HepG2 (cell line): ENCODE measurements around the gene KIZ. TPM values are rescaled to one million over a fixed set of nuclear protein-coding genes. Genes with fewer than 3 reads are reported as not detected.

Experiments
- BCL6 ChIP-seq: IDR thresholded peaks from 2 replicates; pipeline ENCODE4 v1.6.1; 2016; ENCODE audit warnings: missing genetic modification reagents, missing compliant biosample characterization
- BORCS8-MEF2B ChIP-seq: sonication (generic); formaldehyde crosslinking; IDR thresholded peaks from 2 replicates; pipeline ENCODE4 v1.8.0; 2022; ENCODE audit warnings: mild to moderate bottlenecking, missing genetic modification reagents
- CHD4 ChIP-seq: fragments of 200-600 bp; sonication (generic); IDR thresholded peaks from 2 replicates; pipeline ENCODE4 v1.7.0; 2017; ENCODE audit warnings: mild to moderate bottlenecking, low read length, borderline replicate concordance
- CTCF ChIP-seq: sonication (generic); formaldehyde crosslinking; IDR thresholded peaks from 2 replicates; pipeline ENCODE4 v1.5.0; 2020; ENCODE audit warnings: mild to moderate bottlenecking, missing genetic modification reagents, moderate library complexity
- ESRRA ChIP-seq: sonication (generic); formaldehyde crosslinking; IDR thresholded peaks from 2 replicates; pipeline ENCODE4 v1.5.1; 2020; ENCODE audit warnings: mild to moderate bottlenecking, low read depth, missing genetic modification reagents
- FOXO1 ChIP-seq: sonication (generic); formaldehyde crosslinking; IDR thresholded peaks from 2 replicates; pipeline ENCODE4 v1.4.0; 2020; ENCODE audit warnings: missing genetic modification reagents
- KAT8 ChIP-seq: IDR thresholded peaks from 2 replicates; pipeline ENCODE4 v1.6.1; 2016; ENCODE audit warnings: missing genetic modification reagents, missing compliant biosample characterization
- KDM4B ChIP-seq: sonication (generic); formaldehyde crosslinking; IDR thresholded peaks from 2 replicates; pipeline ENCODE4 v1.4.0; 2020; ENCODE audit warnings: missing genetic modification reagents
- KLF12 ChIP-seq: sonication (generic); formaldehyde crosslinking; IDR thresholded peaks from 2 replicates; pipeline ENCODE4 v1.4.0; 2020; ENCODE audit warnings: missing genetic modification reagents, borderline replicate concordance
- MIER3 ChIP-seq: IDR thresholded peaks from 2 replicates; pipeline ENCODE4 v1.6.1; 2016; ENCODE audit warnings: missing compliant biosample characterization, borderline replicate concordance
- MXD4 ChIP-seq: IDR thresholded peaks from 2 replicates; pipeline ENCODE4 v1.6.1; 2016; ENCODE audit warnings: mild to moderate bottlenecking, missing biosample characterization, missing genetic modification reagents
- POLR2AphosphoS5 ChIP-seq: IDR thresholded peaks from 2 replicates; pipeline ENCODE4 v1.6.1; 2012; ENCODE audit warnings: low read depth, low read length
- SOX13 ChIP-seq, 3 experiments: fragments of 450-650 bp in 1 of 3; sonication (generic) in 1 of 3; formaldehyde crosslinking in 1 of 3; IDR thresholded peaks in 2 of 3; conservative IDR thresholded peaks in 1 of 3; 2 replicates each; pipeline versions ENCODE4 v1.5.0 to v1.6.1; 2016 to 2020; ENCODE audit warnings: antibody characterized with exemption in 1 of 3, mild to moderate bottlenecking in 1 of 3, missing compliant biosample characterization in 1 of 3, missing genetic modification reagents in 1 of 3, moderate library complexity in 1 of 3
- TBL1XR1 ChIP-seq: fragments of 150-350 bp; IDR thresholded peaks from 2 replicates; pipeline ENCODE4 v1.6.1; 2014; ENCODE audit warnings: borderline replicate concordance, low read length; ENCODE audit not compliant: partially characterized antibody
- TGIF2 ChIP-seq: IDR thresholded peaks from 2 replicates; pipeline ENCODE4 v1.6.1; 2016; ENCODE audit warnings: control low read depth, missing compliant biosample characterization
- TRIM22 ChIP-seq: fragments of 450-650 bp; IDR thresholded peaks from 2 replicates; pipeline ENCODE4 v1.6.1; 2017
- ZFP36L2 ChIP-seq: sonication (generic); formaldehyde crosslinking; IDR thresholded peaks from 2 replicates; pipeline ENCODE4 v1.4.0; 2020; ENCODE audit warnings: missing genetic modification reagents
- ZNF18 ChIP-seq: sonication (generic); formaldehyde crosslinking; IDR thresholded peaks from 2 replicates; pipeline ENCODE4 v1.8.0; 2022; ENCODE audit warnings: mild to moderate bottlenecking, missing genetic modification reagents; ENCODE audit not compliant: insufficient replicate concordance
- ZNF260 ChIP-seq: sonication (generic); formaldehyde crosslinking; IDR thresholded peaks from 2 replicates; pipeline ENCODE4 v1.4.0; 2020; ENCODE audit warnings: missing genetic modification reagents, low read depth, mild to moderate bottlenecking, borderline replicate concordance
- ZNF670 ChIP-seq: sonication (generic); formaldehyde crosslinking; IDR thresholded peaks from 2 replicates; pipeline ENCODE4 v1.8.0; 2022; ENCODE audit warnings: mild to moderate bottlenecking, missing genetic modification reagents, borderline replicate concordance
- polyA plus RNA-seq, 8 experiments: library from polyadenylated mRNA; depleted of rRNA in 3 of 8; stranded (reverse) in 7 of 8; unstranded in 1 of 8; fragments of >200 nt; fragmentation: Illumina TruSeq in 4 of 8; extraction: Trizol in 4 of 8; gene quantifications; 2 replicates each; pipeline versions ENCODE4 v1.2.1 to v1.2.3, GENCODE V29; 2011 to 2016; ENCODE audit warnings: low read depth in 4 of 8, missing spikeins in 1 of 8, mixed read lengths in 1 of 8; ENCODE audit not compliant: insufficient read depth in 1 of 8
- total RNA-seq, 5 experiments: library from RNA; depleted of rRNA; stranded (reverse); fragments of >200 nt; fragmentation: Illumina TruSeq; extraction: Trizol; gene quantifications; 2 replicates each; pipeline ENCODE4 v1.2.3, GENCODE V29; 2016; ENCODE audit warnings: low read depth in 1 of 5

Gene KIZ
- total and polyA plus RNA-seq, 2 of the 13 experiments (the other 11 are each of a cell fraction or from before 2014, with no cell fraction given) = 46.3 to 114 TPM

GRCh38 chr20:21127201-21127981 is 1.5 kb downstream of the KIZ start (continued):
- TF ChIP-seq FOXO1 (CRISPR knock-in tag) = 0 out of 2 replicates have a peak, but pooled peaks have one; percentile 8
- 0 out of 2 replicates have a peak, but pooled peaks have one; percentile 40 for TF ChIP-seq ESRRA (CRISPR knock-in tag)
- TF ChIP-seq CTCF (CRISPR knock-in tag) = no peak
- TF ChIP-seq TBL1XR1 = no peak
- no peak for TF ChIP-seq KAT8
- TF ChIP-seq KLF12 (CRISPR knock-in tag) = no peak
- TF ChIP-seq ZNF260 (CRISPR knock-in tag) = no peak
- no peak for TF ChIP-seq TRIM22
- peak; percentile 63 for TF ChIP-seq POLR2AphosphoS5
- TF ChIP-seq MIER3 = no peak
- 0 out of 2 replicates have a peak, but pooled peaks have one; percentile 34 for TF ChIP-seq TGIF2 (CRISPR knock-in tag)
- TF ChIP-seq ZFP36L2 (CRISPR knock-in tag) = no peak
- no peak; the same call in 1 of the 2 replicates for TF ChIP-seq CHD4
- no peak for TF ChIP-seq BORCS8-MEF2B (CRISPR knock-in tag)
- TF ChIP-seq MXD4 = peak; percentile 21; the same call in 1 of the 2 replicates
- no peak for TF ChIP-seq ZNF670 (CRISPR knock-in tag)
- TF ChIP-seq BCL6 = peak; percentile 47; the same call in 1 of the 2 replicates
- peak; percentile 19 for TF ChIP-seq ZNF18 (CRISPR knock-in tag)
- no peak for TF ChIP-seq SOX13 (IDR thresholded peaks at IDR 0.05)
- peak in 1 of 2 experiments; percentile 66; a peak in 3 of 4 replicates for TF ChIP-seq SOX13 (CRISPR knock-in tag; conservative IDR thresholded peaks at IDR 0.05 in 1 of 2, IDR thresholded peaks at IDR 0.05 in 1 of 2)
- TF ChIP-seq KDM4B (CRISPR knock-in tag) = no peak
